SU-DHL-6 (cell line): ENCODE data around the gene PDCD11.

Experiments used
- H2AFZ ChIP-seq: fragments of 200-600 bp; sonication (generic); 2 replicates; pipeline ENCODE4 v1.6.1; 2014; ENCODE audit warnings: low read depth, mild to moderate bottlenecking, moderate library complexity, mixed read lengths, antibody characterized with exemption, low read length; ENCODE audit not compliant: severe bottlenecking
- H3F3A ChIP-seq: fragments of 200-600 bp; shearing (Covaris generic); 2 replicates; pipeline ENCODE4 v1.6.0; 2016; ENCODE audit warnings: antibody characterized with exemption, mild to moderate bottlenecking; ENCODE audit not compliant: insufficient read depth
- H3K27ac ChIP-seq: fragments of 200-600 bp; sonication (generic); 2 replicates; pipeline ENCODE4 v1.5.1; 2016; ENCODE audit warnings: low read depth, mild to moderate bottlenecking, low read length, moderate library complexity, mixed read lengths
- H3K27me3 ChIP-seq: fragments of 200-600 bp; sonication (generic), shearing (Covaris generic); 2 replicates; pipeline ENCODE4 v1.6.0; 2014; ENCODE audit warnings: mild to moderate bottlenecking, low read length
- H3K36me3 ChIP-seq: fragments of 200-600 bp; sonication (generic); 2 replicates; pipeline ENCODE4 v1.6.1; 2014; ENCODE audit warnings: mild to moderate bottlenecking, low read length, mixed read lengths
- H3K4me2 ChIP-seq: fragments of 300-600, 200-600 bp; shearing (Covaris generic), sonication (generic); 2 replicates; pipeline ENCODE4 v1.6.0; 2014; ENCODE audit warnings: low read length, low read depth, mild to moderate bottlenecking; ENCODE audit not compliant: poor library complexity, severe bottlenecking
- H3K4me3 ChIP-seq: fragments of 200-600 bp; sonication (generic); 2 replicates; pipeline ENCODE4 v1.5.1; 2014; ENCODE audit warnings: antibody characterized with exemption, low read length, mild to moderate bottlenecking, mixed read lengths; ENCODE audit not compliant: insufficient read depth, poor library complexity, severe bottlenecking
- H3K79me2 ChIP-seq: fragments of 200-600 bp; sonication (generic); 2 replicates; pipeline ENCODE4 v1.6.1; 2014; ENCODE audit warnings: mild to moderate bottlenecking, low read length, moderate library complexity; ENCODE audit not compliant: insufficient read depth
- H3K9ac ChIP-seq: fragments of 200-600 bp; sonication (generic); 2 replicates; pipeline ENCODE4 v1.7.0; 2014; ENCODE audit warnings: mild to moderate bottlenecking, low read length
- H3K9me2 ChIP-seq: fragments of 200-600 bp; sonication (generic); replicated peaks from 2 replicates; pipeline ENCODE4 v1.6.1; 2014; ENCODE audit warnings: low read length; ENCODE audit not compliant: insufficient read depth
- H3K9me3 ChIP-seq: fragments of 200-600 bp; sonication (generic); 2 replicates; pipeline ENCODE4 v1.6.1; 2014; ENCODE audit warnings: low read length, mixed read lengths; ENCODE audit not compliant: insufficient read depth
- H4K20me1 ChIP-seq: fragments of 200-600 bp; sonication (generic); 2 replicates; pipeline ENCODE4 v1.6.1; 2014; ENCODE audit warnings: low read depth, mild to moderate bottlenecking, antibody characterized with exemption, low read length, moderate library complexity, mixed read lengths
- EZH2phosphoT487 ChIP-seq: fragments of 200-600 bp; sonication (generic), shearing (Covaris generic); conservative IDR thresholded peaks from 2 replicates; pipeline ENCODE4 v1.6.1; 2018; ENCODE audit warnings: mild to moderate bottlenecking, antibody characterized with exemption, low read length, moderate library complexity, mixed read lengths
- TF ChIP-seq, protein P1 (sequence below): fragments of 200-600 bp; sonication (generic); IDR thresholded peaks from one replicate; pipeline ENCODE4 v1.5.1; 2017; ENCODE audit warnings: antibody characterized with exemption, mild to moderate bottlenecking, low read length, moderate library complexity; ENCODE audit not compliant: insufficient read depth, poor library complexity, severe bottlenecking

The PDCD11 gene

DNA sequence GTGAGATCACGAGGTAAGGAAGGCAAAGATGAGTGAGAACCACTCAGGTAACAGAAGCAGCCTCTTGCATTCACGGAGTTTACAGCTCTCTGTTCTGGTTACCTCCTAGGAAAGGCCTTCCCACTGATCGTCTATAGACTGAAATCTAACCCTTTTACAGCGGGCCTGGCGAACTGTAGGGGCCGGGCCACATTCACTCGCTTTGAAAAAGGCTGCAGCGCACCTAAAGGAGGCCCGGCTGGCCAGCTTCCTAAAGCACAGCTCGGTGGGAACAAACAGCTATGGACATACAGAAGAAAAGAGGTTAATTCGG is 716 bp upstream of the PDCD11 start:
- Histone ChIP-seq H3K9me3 (no peaks in the 10 kb centered on the region), H3F3A (peaks cover 4% of the 10 kb centered on the region; the same call in 1 of the 2 replicates), H3K79me2 (peaks cover 56% of the 10 kb centered on the region), H2AFZ (peak overlapping the region; percentile 15), H3K27ac (peak overlapping the region; percentile 17; the same call in 1 of the 2 replicates), H3K27me3 (no peaks in the 10 kb centered on the region), H3K9ac (peak overlapping the region; percentile 77), H3K4me3 (peak overlapping the region; percentile 64), H3K4me2 (peak overlapping the region; percentile 92), H4K20me1 (no peaks in the 10 kb centered on the region), H3K36me3 (peaks cover 9% of the 10 kb centered on the region; the same call in 1 of the 2 replicates), H3K9me2 (no peaks in the 10 kb centered on the region)
- TF ChIP-seq, protein P1, sequence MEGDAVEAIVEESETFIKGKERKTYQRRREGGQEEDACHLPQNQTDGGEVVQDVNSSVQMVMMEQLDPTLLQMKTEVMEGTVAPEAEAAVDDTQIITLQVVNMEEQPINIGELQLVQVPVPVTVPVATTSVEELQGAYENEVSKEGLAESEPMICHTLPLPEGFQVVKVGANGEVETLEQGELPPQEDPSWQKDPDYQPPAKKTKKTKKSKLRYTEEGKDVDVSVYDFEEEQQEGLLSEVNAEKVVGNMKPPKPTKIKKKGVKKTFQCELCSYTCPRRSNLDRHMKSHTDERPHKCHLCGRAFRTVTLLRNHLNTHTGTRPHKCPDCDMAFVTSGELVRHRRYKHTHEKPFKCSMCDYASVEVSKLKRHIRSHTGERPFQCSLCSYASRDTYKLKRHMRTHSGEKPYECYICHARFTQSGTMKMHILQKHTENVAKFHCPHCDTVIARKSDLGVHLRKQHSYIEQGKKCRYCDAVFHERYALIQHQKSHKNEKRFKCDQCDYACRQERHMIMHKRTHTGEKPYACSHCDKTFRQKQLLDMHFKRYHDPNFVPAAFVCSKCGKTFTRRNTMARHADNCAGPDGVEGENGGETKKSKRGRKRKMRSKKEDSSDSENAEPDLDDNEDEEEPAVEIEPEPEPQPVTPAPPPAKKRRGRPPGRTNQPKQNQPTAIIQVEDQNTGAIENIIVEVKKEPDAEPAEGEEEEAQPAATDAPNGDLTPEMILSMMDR: no peak
- no peak for TF ChIP-seq EZH2phosphoT487

DNA sequence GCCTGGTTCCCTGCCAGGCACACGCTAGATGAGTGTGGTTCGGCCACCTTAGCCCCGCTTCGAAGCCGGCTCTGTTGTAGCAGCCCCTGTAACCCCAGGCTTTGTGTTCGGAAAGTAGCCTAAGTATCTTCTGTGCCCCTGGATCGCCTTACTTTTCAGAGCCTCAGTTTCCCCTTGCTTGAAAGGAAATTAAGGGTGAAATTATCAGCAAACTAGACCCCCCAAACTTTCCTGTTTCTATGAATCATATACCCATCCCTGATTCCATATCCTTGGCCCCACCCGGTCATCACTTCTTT is 312 bp downstream of the PDCD11 start:
- TF ChIP-seq, protein P1: no peak
- no peak for TF ChIP-seq EZH2phosphoT487
- H3K4me3 ChIP-seq: peak overlapping the region; percentile 83
- H3K9me2 ChIP-seq: no peaks in the 10 kb centered on the region
- peaks cover 4% of the 10 kb centered on the region; the same call in 1 of the 2 replicates for H3K36me3 ChIP-seq
- H4K20me1 ChIP-seq: no peaks in the 10 kb centered on the region
- peak overlapping the region; percentile 74 for H3K4me2 ChIP-seq
- no peaks in the 10 kb centered on the region for H3K27me3 ChIP-seq
- peak overlapping the region; percentile 71 for H2AFZ ChIP-seq
- peaks cover 4% of the 10 kb centered on the region; the same call in 1 of the 2 replicates for H3F3A ChIP-seq
- H3K9ac ChIP-seq: peak overlapping the region; percentile 77
- peaks cover 56% of the 10 kb centered on the region for H3K79me2 ChIP-seq
- peak overlapping the region; percentile 27; the same call in 1 of the 2 replicates for H3K27ac ChIP-seq
- no peaks in the 10 kb centered on the region for H3K9me3 ChIP-seq

DNA sequence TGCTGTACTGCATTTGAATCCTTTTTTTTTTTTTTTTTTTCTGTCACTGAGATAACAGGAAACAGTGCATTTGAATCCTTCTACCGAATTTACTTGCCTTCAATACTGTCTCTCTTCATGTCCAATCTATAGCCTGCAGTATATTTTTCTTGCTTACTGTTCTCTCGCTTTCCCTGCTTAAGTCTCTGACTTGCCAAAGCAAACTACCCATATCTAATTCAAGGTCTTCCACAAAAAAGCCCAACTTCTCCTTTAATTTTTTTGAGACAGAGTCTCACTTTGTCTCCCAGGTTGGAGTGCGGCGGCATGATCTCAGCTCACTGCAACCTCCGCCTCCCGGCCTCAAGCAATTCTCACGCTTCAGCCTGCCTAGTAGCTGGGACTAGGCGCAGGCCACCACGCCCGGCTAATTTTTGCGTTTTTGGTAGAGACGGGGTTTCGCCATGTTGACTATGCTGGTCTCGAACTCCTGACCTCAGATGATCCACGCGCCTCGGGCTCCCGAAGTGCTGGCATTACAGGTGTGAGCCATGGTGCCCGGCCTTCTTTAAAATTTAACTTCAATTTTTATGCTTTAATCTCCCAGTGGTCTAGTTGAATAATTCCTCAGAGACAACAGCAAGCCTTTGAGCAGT is 882 bp downstream of the PDCD11 start:
- TF ChIP-seq EZH2phosphoT487: no peak
- TF ChIP-seq, protein P1: no peak
- Histone ChIP-seq H3K27ac (peak overlapping the region; percentile 27; the same call in 1 of the 2 replicates), H3K36me3 (peaks cover 4% of the 10 kb centered on the region; the same call in 1 of the 2 replicates), H3K9me2 (no peaks in the 10 kb centered on the region), H3K4me2 (peak overlapping the region; percentile 74), H3K4me3 (peak overlapping the region; percentile 83), H2AFZ (no peak overlapping the region), H4K20me1 (no peaks in the 10 kb centered on the region), H3F3A (peaks cover 4% of the 10 kb centered on the region; the same call in 1 of the 2 replicates), H3K9ac (peak overlapping the region; percentile 77), H3K79me2 (peaks cover 56% of the 10 kb centered on the region), H3K9me3 (no peaks in the 10 kb centered on the region), H3K27me3 (no peaks in the 10 kb centered on the region)
